Measurements from ENCODE around the gene SYNM.

The SYNM gene

DNA sequence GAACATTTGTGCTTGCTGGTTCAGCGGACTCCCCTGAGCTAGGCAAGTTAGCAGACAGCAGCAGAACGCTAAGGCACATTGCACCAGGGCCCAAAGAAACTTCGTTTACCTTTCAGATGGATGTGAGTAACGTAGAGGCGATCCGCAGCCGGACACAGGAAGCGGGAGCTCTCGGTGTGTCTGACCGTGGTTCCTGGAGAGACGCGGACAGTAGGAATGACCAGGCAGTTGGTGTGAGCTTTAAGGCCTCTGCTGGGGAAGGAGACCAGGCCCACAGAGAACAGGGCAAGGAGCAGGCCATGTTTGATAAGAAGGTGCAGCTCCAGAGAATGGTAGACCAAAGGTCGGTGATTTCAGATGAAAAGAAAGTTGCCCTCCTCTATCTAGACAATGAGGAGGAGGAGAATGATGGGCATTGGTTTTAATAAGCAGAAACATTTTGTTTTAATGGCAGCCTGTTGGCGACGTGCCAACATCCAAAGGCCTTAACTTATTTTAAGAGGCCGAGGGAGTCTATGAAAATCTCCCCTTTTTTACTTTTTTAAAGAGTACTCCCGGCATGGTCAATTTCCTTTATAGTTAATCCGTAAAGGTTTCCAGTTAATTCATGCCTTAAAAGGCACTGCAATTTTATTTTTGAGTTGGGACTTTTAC is 27.9 kb downstream of the SYNM start:
- no peaks in the 10 kb centered on the region for H3K27me3 ChIP-seq (ENCODE audit: control insufficient read depth, insufficient read depth, low read length)

DNA sequence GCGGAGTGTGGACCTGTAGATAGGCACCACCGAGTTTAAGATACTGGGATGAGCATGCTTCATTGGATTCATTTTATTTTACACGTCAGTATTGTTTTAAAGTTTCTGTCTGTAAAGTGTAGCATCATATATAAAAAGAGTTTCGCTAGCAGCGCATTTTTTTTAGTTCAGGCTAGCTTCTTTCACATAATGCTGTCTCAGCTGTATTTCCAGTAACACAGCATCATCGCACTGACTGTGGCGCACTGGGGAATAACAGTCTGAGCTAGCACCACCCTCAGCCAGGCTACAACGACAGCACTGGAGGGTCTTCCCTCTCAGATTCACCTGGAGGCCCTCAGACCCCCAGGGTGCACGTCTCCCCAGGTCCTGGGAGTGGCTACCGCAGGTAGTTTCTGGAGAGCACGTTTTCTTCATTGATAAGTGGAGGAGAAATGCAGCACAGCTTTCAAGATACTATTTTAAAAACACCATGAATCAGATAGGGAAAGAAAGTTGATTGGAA is 29.5 kb downstream of the SYNM start:
- Histone ChIP-seq H3K27me3 (ENCODE audit: control insufficient read depth, insufficient read depth, low read length) (no peaks in the 10 kb centered on the region), H3K27ac (ENCODE audit: low read depth, low read length) (no peak overlapping the region), H3K9me3 (ENCODE audit: control insufficient read depth, insufficient read depth, low read length) (no peaks in the 10 kb centered on the region), H3K4me1 (ENCODE audit: control insufficient read depth, insufficient read depth, low read length) (peaks cover 13% of the 10 kb centered on the region; the same call in 1 of the 2 replicates), H3K4me3 (ENCODE audit: low read depth, low read length) (no peak overlapping the region), H3K9ac (ENCODE audit: low read depth, low read length) (no peak overlapping the region), H3K36me3 (ENCODE audit: control insufficient read depth, insufficient read depth, low read length) (no peaks in the 10 kb centered on the region; the same call in 1 of the 2 replicates)

More for the DNA sequence above, 27.9 kb downstream of the SYNM start:
- H3K4me1 ChIP-seq (ENCODE audit: control insufficient read depth, insufficient read depth, low read length): 0 out of 2 replicates have a peak, but pooled peaks cover 4% of the 10 kb centered on the region
- H3K9me3 ChIP-seq (ENCODE audit: control insufficient read depth, insufficient read depth, low read length): no peaks in the 10 kb centered on the region
- H3K36me3 ChIP-seq (ENCODE audit: control insufficient read depth, insufficient read depth, low read length): no peaks in the 10 kb centered on the region
- H3K27ac ChIP-seq (ENCODE audit: low read depth, low read length): no peak overlapping the region
- no peak overlapping the region for H3K9ac ChIP-seq (ENCODE audit: low read depth, low read length)
- no peak overlapping the region for H3K4me3 ChIP-seq (ENCODE audit: low read depth, low read length)

DNA sequence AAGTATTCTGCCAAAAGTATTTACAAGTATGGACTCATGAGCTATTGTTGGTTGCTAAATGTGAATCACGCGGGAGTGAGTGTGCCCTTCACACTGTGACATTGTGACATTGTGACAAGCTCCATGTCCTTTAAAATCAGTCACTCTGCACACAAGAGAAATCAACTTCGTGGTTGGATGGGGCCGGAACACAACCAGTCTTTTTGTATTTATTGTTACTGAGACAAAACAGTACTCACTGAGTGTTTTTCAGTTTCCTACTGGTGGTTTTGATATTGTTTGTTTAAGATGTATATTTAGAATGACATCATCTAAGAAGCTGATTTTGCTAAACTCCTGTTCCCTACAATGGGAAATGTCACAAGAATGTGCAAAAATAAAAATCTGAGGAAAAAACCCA is 30.3 kb downstream of the SYNM start:
- H3K4me3 ChIP-seq (ENCODE audit: low read depth, low read length): no peak overlapping the region
- H3K36me3 ChIP-seq (ENCODE audit: control insufficient read depth, insufficient read depth, low read length): no peaks in the 10 kb centered on the region; the same call in 1 of the 2 replicates
- no peak overlapping the region for H3K27ac ChIP-seq (ENCODE audit: low read depth, low read length)
- no peak overlapping the region for H3K9ac ChIP-seq (ENCODE audit: low read depth, low read length)
- no peaks in the 10 kb centered on the region for H3K9me3 ChIP-seq (ENCODE audit: control insufficient read depth, insufficient read depth, low read length)
- H3K27me3 ChIP-seq (ENCODE audit: control insufficient read depth, insufficient read depth, low read length): no peaks in the 10 kb centered on the region
- peaks cover 16% of the 10 kb centered on the region; the same call in 1 of the 2 replicates for H3K4me1 ChIP-seq (ENCODE audit: control insufficient read depth, insufficient read depth, low read length)

DNA sequence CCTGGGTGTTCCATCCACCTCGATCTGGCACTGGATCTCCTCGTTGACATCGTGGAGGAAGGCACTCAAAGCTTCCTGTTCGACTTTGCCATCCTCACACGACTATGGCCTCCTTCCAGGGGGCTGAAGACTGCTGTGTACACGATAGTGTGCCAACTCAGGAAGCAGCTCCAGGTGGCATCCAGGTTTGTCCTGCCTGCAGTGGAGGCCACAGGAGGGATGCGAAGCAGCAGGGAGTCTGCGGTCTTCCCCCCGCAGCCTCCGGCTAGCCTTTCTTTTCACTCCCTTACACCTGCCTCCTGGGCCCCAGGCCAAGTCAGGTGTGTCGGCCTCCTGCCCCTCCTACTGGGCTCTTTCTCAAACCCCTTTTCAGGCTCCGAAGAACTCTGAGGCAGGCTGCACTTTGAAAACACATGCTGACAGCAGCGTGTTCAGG is 32.2 kb downstream of the SYNM start:
- peaks cover 25% of the 10 kb centered on the region for H3K4me1 ChIP-seq (ENCODE audit: control insufficient read depth, insufficient read depth, low read length)
- H3K27ac ChIP-seq (ENCODE audit: low read depth, low read length): no peak overlapping the region
- H3K36me3 ChIP-seq (ENCODE audit: control insufficient read depth, insufficient read depth, low read length): no peaks in the 10 kb centered on the region; the same call in 1 of the 2 replicates
- H3K9ac ChIP-seq (ENCODE audit: low read depth, low read length): no peak overlapping the region
- H3K9me3 ChIP-seq (ENCODE audit: control insufficient read depth, insufficient read depth, low read length): no peaks in the 10 kb centered on the region
- H3K27me3 ChIP-seq (ENCODE audit: control insufficient read depth, insufficient read depth, low read length): no peaks in the 10 kb centered on the region
- no peak overlapping the region for H3K4me3 ChIP-seq (ENCODE audit: low read depth, low read length)

DNA sequence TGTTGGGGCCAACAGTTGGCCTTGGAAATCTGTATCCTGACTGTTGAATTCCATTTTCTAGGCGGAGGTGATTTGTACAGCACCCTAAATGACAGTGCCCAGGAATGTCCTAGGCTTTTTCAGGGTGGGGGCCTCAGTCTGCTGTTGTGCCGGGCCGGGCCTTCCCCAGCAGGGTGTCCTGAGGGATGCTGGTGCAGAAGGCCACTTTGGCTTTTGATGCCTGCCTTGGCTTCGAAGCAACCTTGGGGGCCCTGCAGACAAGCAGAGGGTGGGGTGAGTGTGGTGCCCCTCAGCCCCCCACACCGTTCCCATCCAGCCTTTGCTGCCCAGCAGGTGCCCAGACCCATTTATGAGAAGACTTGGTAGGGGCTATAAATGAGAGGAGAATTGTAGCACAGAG is 33.0 kb downstream of the SYNM start:
- Histone ChIP-seq H3K27ac (ENCODE audit: low read depth, low read length) (no peak overlapping the region), H3K4me1 (ENCODE audit: control insufficient read depth, insufficient read depth, low read length) (peaks cover 32% of the 10 kb centered on the region), H3K27me3 (ENCODE audit: control insufficient read depth, insufficient read depth, low read length) (no peaks in the 10 kb centered on the region), H3K9me3 (ENCODE audit: control insufficient read depth, insufficient read depth, low read length) (no peaks in the 10 kb centered on the region), H3K36me3 (ENCODE audit: control insufficient read depth, insufficient read depth, low read length) (no peaks in the 10 kb centered on the region; the same call in 1 of the 2 replicates), H3K9ac (ENCODE audit: low read depth, low read length) (no peak overlapping the region), H3K4me3 (ENCODE audit: low read depth, low read length) (no peak overlapping the region)

DNA sequence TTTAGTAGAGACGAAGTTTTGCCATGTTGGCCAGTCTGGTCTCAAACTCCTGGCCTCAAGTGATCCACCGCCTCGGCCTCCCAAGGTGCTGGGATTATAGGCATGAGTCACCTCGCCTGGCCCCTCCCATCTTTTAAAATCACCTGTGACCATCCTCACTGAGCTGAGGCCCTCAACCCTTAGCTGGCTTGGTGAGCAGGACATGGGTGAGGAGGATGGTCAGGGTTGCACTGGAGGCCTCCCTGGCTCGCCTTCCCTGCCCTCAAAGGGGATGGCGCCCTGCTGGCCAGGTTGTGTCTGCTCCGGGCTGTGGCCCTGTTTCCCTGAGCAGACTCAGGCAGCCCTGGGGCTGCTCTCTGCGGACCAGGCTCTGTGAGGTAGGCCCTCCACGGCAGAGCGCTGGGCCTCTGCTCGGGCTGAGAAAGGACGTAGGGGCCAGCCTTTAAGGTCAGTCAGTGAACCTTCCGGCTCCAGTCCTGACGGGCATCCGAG is 33.7 kb downstream of the SYNM start:
- H3K4me1 ChIP-seq (ENCODE audit: control insufficient read depth, insufficient read depth, low read length): peaks cover 39% of the 10 kb centered on the region
- no peak overlapping the region for H3K27ac ChIP-seq (ENCODE audit: low read depth, low read length)

DNA sequence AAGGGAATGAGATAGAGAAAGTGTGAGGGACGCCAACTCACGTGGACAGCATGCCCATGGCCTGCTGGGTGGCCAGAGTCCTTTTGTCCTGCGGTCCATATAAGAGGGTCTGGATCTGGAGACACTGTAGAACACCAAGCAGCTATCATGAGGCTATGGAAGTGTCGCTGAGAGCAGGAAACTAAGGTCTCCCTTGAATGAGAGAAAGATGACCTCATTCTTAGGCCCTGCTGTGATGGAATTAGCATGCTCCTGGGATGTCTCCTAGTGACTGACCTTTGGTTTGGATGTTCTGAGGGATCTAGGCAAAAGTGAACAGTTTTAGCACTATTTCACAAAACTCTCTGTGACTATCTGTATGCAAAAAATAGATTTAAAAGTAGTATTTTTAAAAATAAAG is 34.4 kb downstream of the SYNM start:
- Histone ChIP-seq H3K4me1 (ENCODE audit: control insufficient read depth, insufficient read depth, low read length) (peaks cover 46% of the 10 kb centered on the region), H3K36me3 (ENCODE audit: control insufficient read depth, insufficient read depth, low read length) (no peaks in the 10 kb centered on the region; the same call in 1 of the 2 replicates), H3K27ac (ENCODE audit: low read depth, low read length) (peak overlapping the region; percentile 31)

More for the DNA sequence above, 33.7 kb downstream of the SYNM start:
- H3K4me3 ChIP-seq (ENCODE audit: low read depth, low read length): no peak overlapping the region
- no peaks in the 10 kb centered on the region; the same call in 1 of the 2 replicates for H3K36me3 ChIP-seq (ENCODE audit: control insufficient read depth, insufficient read depth, low read length)
- no peaks in the 10 kb centered on the region for H3K9me3 ChIP-seq (ENCODE audit: control insufficient read depth, insufficient read depth, low read length)
- no peak overlapping the region for H3K9ac ChIP-seq (ENCODE audit: low read depth, low read length)
- H3K27me3 ChIP-seq (ENCODE audit: control insufficient read depth, insufficient read depth, low read length): no peaks in the 10 kb centered on the region

DNA sequence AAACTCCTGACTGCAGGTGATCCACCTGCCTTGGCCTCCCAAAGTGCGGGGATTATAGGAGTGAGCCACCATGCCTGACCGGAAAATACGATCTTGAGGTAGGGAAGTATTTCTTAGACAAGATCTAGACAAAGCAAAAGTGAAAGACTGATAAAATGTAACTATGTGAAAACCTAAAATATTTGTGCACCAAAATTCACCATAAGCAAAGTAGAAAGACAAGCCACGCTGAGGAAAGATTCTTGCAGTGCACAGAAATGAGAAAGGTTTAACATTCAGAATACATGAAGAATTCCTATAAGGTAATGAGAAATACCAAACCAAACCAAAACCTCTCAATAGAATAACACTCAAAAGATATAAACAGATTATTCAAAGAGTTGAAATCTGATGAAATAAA is 35.7 kb downstream of the SYNM start:
- Histone ChIP-seq H3K27ac (ENCODE audit: low read depth, low read length) (no peak overlapping the region), H3K27me3 (ENCODE audit: control insufficient read depth, insufficient read depth, low read length) (no peaks in the 10 kb centered on the region), H3K9ac (ENCODE audit: low read depth, low read length) (no peak overlapping the region), H3K36me3 (ENCODE audit: control insufficient read depth, insufficient read depth, low read length) (no peaks in the 10 kb centered on the region; the same call in 1 of the 2 replicates), H3K9me3 (ENCODE audit: control insufficient read depth, insufficient read depth, low read length) (no peaks in the 10 kb centered on the region), H3K4me1 (ENCODE audit: control insufficient read depth, insufficient read depth, low read length) (peaks cover 48% of the 10 kb centered on the region), H3K4me3 (ENCODE audit: low read depth, low read length) (no peak overlapping the region)

More for the DNA sequence above, 34.4 kb downstream of the SYNM start:
- no peaks in the 10 kb centered on the region for H3K27me3 ChIP-seq (ENCODE audit: control insufficient read depth, insufficient read depth, low read length)
- H3K4me3 ChIP-seq (ENCODE audit: low read depth, low read length): no peak overlapping the region
- H3K9ac ChIP-seq (ENCODE audit: low read depth, low read length): no peak overlapping the region
- no peaks in the 10 kb centered on the region for H3K9me3 ChIP-seq (ENCODE audit: control insufficient read depth, insufficient read depth, low read length)

DNA sequence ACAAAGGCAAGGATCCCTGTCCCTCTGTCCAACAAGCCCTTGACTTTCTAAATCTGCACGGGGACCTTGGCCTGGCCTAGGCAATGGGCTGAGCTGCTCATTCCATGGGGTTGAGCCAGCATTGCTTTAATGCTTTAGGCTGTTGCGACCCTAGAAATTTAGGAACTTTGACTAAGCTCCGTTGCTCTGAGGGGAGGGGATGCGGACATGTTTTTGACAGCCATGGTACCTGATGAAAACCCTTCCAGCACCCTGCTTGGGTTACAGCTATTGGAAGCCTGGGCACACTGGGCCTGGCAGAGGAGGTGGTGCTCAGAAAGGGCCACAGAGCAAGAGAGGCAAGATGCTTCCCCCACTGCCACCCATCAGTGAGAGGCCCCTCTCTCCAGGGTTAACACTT is 37.1 kb downstream of the SYNM start:
- Histone ChIP-seq H3K27me3 (ENCODE audit: control insufficient read depth, insufficient read depth, low read length) (no peaks in the 10 kb centered on the region), H3K36me3 (ENCODE audit: control insufficient read depth, insufficient read depth, low read length) (no peaks in the 10 kb centered on the region; the same call in 1 of the 2 replicates), H3K9ac (ENCODE audit: low read depth, low read length) (no peak overlapping the region), H3K9me3 (ENCODE audit: control insufficient read depth, insufficient read depth, low read length) (no peaks in the 10 kb centered on the region), H3K27ac (ENCODE audit: low read depth, low read length) (peak overlapping the region; percentile 76), H3K4me1 (ENCODE audit: control insufficient read depth, insufficient read depth, low read length) (peaks cover 48% of the 10 kb centered on the region), H3K4me3 (ENCODE audit: low read depth, low read length) (no peak overlapping the region)

DNA sequence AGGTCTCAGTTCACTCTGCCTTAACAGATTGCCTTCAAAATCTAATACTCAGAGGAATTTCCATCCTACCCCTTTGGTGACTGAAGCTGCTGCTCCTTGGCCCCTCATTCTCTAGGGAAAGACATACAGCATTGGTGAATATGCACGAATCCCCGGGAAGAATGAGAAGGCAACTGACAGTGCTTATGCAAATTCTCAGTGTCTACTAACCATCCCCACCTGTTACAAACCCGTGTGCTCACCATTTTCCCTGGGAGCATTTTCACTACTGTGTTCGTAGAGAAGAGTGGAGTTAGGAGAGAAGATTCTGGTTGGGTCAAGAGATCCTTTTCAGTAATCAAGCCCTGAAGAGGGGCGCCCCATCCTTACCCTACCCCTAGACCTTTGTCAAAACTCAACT is 37.7 kb downstream of the SYNM start:
- H3K4me3 ChIP-seq (ENCODE audit: low read depth, low read length): no peak overlapping the region
- H3K27ac ChIP-seq (ENCODE audit: low read depth, low read length): peak overlapping the region; percentile 76
- H3K4me1 ChIP-seq (ENCODE audit: control insufficient read depth, insufficient read depth, low read length): peaks cover 43% of the 10 kb centered on the region
- H3K9ac ChIP-seq (ENCODE audit: low read depth, low read length): no peak overlapping the region
- no peaks in the 10 kb centered on the region; the same call in 1 of the 2 replicates for H3K36me3 ChIP-seq (ENCODE audit: control insufficient read depth, insufficient read depth, low read length)
- no peaks in the 10 kb centered on the region for H3K27me3 ChIP-seq (ENCODE audit: control insufficient read depth, insufficient read depth, low read length)
- H3K9me3 ChIP-seq (ENCODE audit: control insufficient read depth, insufficient read depth, low read length): no peaks in the 10 kb centered on the region

DNA sequence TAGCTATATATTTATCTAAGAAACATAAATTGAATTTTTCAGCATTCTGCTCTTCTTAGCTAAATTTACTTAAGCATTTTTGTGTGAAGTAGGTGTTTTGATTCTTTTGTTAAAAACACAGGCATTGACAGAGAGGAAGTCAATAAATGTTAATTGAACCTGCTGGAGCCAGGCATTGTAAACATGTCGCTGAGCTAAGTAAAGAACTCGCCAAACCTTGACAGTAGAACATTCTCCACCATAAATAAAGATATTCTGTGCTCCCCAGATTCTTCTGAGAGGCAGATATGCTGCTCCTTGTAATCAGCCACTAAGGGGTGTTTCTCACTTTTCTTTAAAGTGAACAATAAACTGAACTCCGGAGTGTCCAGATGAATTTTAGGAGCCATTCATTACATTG is 38.4 kb downstream of the SYNM start:
- peaks cover 43% of the 10 kb centered on the region for H3K4me1 ChIP-seq (ENCODE audit: control insufficient read depth, insufficient read depth, low read length)
- peaks cover under 1% of the 10 kb centered on the region; the same call in 1 of the 2 replicates for H3K36me3 ChIP-seq (ENCODE audit: control insufficient read depth, insufficient read depth, low read length)
- no peaks in the 10 kb centered on the region for H3K9me3 ChIP-seq (ENCODE audit: control insufficient read depth, insufficient read depth, low read length)
- peak overlapping the region; percentile 76 for H3K27ac ChIP-seq (ENCODE audit: low read depth, low read length)
- no peaks in the 10 kb centered on the region for H3K27me3 ChIP-seq (ENCODE audit: control insufficient read depth, insufficient read depth, low read length)
- no peak overlapping the region for H3K9ac ChIP-seq (ENCODE audit: low read depth, low read length)
- no peak overlapping the region for H3K4me3 ChIP-seq (ENCODE audit: low read depth, low read length)

Measured in HUES48 (cell line).